Activated CD4-positive, alpha-beta T cell treated with anti-CD3 and anti-CD28 coated beads, Interleukin-2, amount 50 U/mL, for 16 hours (primary cell): Measurements from ENCODE around the gene CERS3.

ENCODE experiments used
- DNase-seq: peaks from one replicate; pipeline ENCODE4 v3.0.0-alpha.2; 2020

The CERS3 gene

DNA sequence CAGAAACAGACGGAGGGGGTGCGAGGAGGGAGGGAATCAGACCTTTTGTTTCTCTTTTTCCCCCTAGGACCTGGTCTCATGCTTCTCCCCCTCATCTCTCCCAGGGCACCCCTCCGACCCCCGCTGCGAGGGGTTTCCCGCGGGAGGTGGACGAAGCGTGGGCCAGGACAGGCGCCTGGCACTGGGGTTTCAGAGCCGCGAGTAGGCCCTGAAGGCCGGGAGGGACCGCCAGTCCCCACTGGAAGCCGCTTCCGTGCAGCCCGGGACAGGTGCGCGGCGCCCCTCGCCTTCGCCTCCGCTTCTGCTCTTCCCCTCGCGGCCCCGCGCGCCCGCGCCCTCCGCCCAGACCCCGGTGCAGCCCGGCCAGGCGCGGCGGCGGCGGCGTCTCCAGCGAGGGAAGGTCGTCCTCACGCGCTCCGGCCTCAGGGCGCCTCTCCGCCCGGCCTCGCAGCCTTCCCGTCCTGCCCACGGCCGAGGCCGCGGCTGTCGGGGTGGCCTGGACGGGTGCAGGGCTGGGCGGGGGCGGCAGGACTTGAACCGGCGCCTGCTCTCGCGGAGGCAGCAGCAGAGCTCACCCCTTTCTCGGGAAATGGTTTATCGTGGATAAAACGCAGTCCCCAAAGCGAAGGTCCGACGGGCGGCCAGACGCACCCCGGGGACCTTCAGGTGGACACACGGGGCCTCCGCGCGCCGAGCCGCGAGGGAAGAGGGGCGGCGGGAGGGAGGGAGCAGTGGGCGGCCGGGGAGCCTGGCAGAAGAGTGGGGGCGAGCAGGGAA is 155.4 kb downstream of the CERS3 start:
- no peak for DNase-seq

GRCh38 chr15:100372739-100373119 is 156.0 kb downstream of the CERS3 start:
- no peak for DNase-seq

GRCh38 chr15:100355342-100355741 is 173.4 kb downstream of the CERS3 start:
- no peak for DNase-seq

GRCh38 chr15:100353449-100353848 is 175.3 kb downstream of the CERS3 start:
- no peak for DNase-seq

GRCh38 chr15:100350434-100351226 is 178.1 kb downstream of the CERS3 start:
- peak; percentile 8 for DNase-seq
